Testis (tissue), 3 donors: Measurements from ENCODE around the gene GLI3. TPM values are rescaled to one million over a fixed set of nuclear protein-coding genes. Genes with fewer than 3 reads are reported as not detected.

Experiments
- DNase-seq: peaks from one replicate; pipeline ENCODE4 v3.0.0-alpha.2; 2019
- H3K27ac ChIP-seq, 2 donors: fragments of 200-600 bp; sonication (generic); one replicate each; pipeline ENCODE4 v1.5.1; 2019
- H3K27me3 ChIP-seq: fragments of 200-600 bp; sonication (generic); one replicate; pipeline ENCODE4 v1.5.1; 2019
- H3K36me3 ChIP-seq: fragments of 200-600 bp; sonication (generic); one replicate; pipeline ENCODE4 v1.5.1; 2017; ENCODE audit warnings: low read depth; ENCODE audit errors: missing control alignments
- H3K4me1 ChIP-seq: fragments of 200-600 bp; sonication (generic); one replicate; pipeline ENCODE4 v1.5.1; 2019
- H3K4me3 ChIP-seq, 2 donors: fragments of 200-600 bp; sonication (generic); one replicate each; pipeline ENCODE4 v1.5.1; 2017 to 2019
- H3K9me3 ChIP-seq: fragments of 200-600 bp; sonication (generic); one replicate; pipeline ENCODE4 v1.5.1; 2017
- CTCF ChIP-seq, 3 experiments: fragments of 450-650 bp in 2 of 3; fragments of 200-600 bp in 1 of 3; sonication (generic) in 1 of 3; IDR thresholded peaks; one replicate each; pipeline ENCODE4 v1.5.1; 2016 to 2019; ENCODE audit warnings: antibody characterized with exemption in 3 of 3, mild to moderate bottlenecking in 2 of 3, moderate library complexity in 1 of 3
- POLR2A ChIP-seq: fragments of 450-650 bp; IDR thresholded peaks from one replicate; pipeline ENCODE4 v1.6.1; 2017; ENCODE audit warnings: antibody characterized with exemption, mild to moderate bottlenecking, moderate library complexity
- WGBS, 2 donors: methylation state at CpG; one replicate each; pipeline ENCODE4 v1.1.5; 2018; 5-methylcytosine and 5-hydroxymethylcytosine counted together
- intact Hi-C: fragments of 100-400 bp; cut with DNase I; formaldehyde crosslinking; loops from one replicate; pipeline ENCODE4 v1.15.1; 2023; ENCODE audit warnings: low total_unique reads
- polyA plus RNA-seq: library from polyadenylated mRNA; stranded (reverse); fragments of 350-450 nt; fragmentation: Illumina TruSeq; extraction: RNeasy Lipid Tissue Mini Kit (QIAGEN cat#74804); gene quantifications from one replicate; pipeline ENCODE4 v1.2.3, GENCODE V29; 2014; ENCODE audit warnings: low read depth, low replicate concordance; ENCODE audit not compliant: insufficient read depth
- total RNA-seq, 2 donors: library from RNA; depleted of rRNA; stranded (reverse); fragments of >200 nt; gene quantifications; one replicate each; pipeline ENCODE4 v1.2.3, GENCODE V29; 2016

GLI3 gene
- total and polyA plus RNA-seq, 3 donors from 2014 or later = 3.8 to 7.3 (median 5.0) TPM

- intact Hi-C loops = no loop called here
- H3K27ac ChIP-seq = no peak overlapping the region
- TF ChIP-seq CTCF (IDR thresholded peaks at IDR 0.05) (no peak), POLR2A (no peak)
- H3K36me3 ChIP-seq = no peaks in the 10 kb centered on the region
- no peaks in the 10 kb centered on the region for H3K27me3 ChIP-seq
- no peaks in the 10 kb centered on the region for H3K4me1 ChIP-seq
- H3K4me3 ChIP-seq = no peak overlapping the region
- no peak for DNase-seq
- H3K9me3 ChIP-seq = no peaks in the 10 kb centered on the region
Measured at GRCh38 chr7:42208572-42208971, 28.4 kb downstream of the GLI3 start.

- intact Hi-C loops = no loop called here
- no peak overlapping the region for H3K4me3 ChIP-seq
- no peak overlapping the region for H3K27ac ChIP-seq
- no peaks in the 10 kb centered on the region for H3K9me3 ChIP-seq
- no peaks in the 10 kb centered on the region for H3K36me3 ChIP-seq
- WGBS, 2 donors = 79 to 89% methylated on average over 2 of the region's 2 CpGs
- no peak for TF ChIP-seq CTCF (IDR thresholded peaks at IDR 0.05)
- TF ChIP-seq POLR2A = no peak
- DNase-seq = no peak
- no peaks in the 10 kb centered on the region for H3K4me1 ChIP-seq
- H3K27me3 ChIP-seq = no peaks in the 10 kb centered on the region
Measured at GRCh38 chr7:42207420-42207819, 29.6 kb downstream of the GLI3 start.

- TF ChIP-seq POLR2A = no peak
- no peak for TF ChIP-seq CTCF (IDR thresholded peaks at IDR 0.05)
- DNase-seq = no peak
- intact Hi-C loops = no loop called here
Measured at GRCh38 chr7:42203336-42203735, 33.7 kb downstream of the GLI3 start.

GRCh38 chr7:42202601-42203000 is 34.4 kb downstream of the GLI3 start:
- no peak for DNase-seq
- 91 to 94% methylated on average over 4 of the region's 4 CpGs for WGBS, 2 donors
- Histone ChIP-seq H3K4me3 (no peak overlapping the region), H3K4me1 (no peaks in the 10 kb centered on the region), H3K27me3 (no peaks in the 10 kb centered on the region), H3K27ac (no peak overlapping the region), H3K9me3 (no peaks in the 10 kb centered on the region), H3K36me3 (no peaks in the 10 kb centered on the region)
- TF ChIP-seq POLR2A (no peak), CTCF (IDR thresholded peaks at IDR 0.05) (no peak)
- intact Hi-C loops = no loop called here

More at GRCh38 chr7:42203336-42203735, 33.7 kb downstream of the GLI3 start:
- H3K4me3 ChIP-seq = no peak overlapping the region
- no peaks in the 10 kb centered on the region for H3K9me3 ChIP-seq
- no peaks in the 10 kb centered on the region for H3K4me1 ChIP-seq
- H3K27ac ChIP-seq = no peak overlapping the region
- H3K36me3 ChIP-seq = no peaks in the 10 kb centered on the region
- no peaks in the 10 kb centered on the region for H3K27me3 ChIP-seq

- Histone ChIP-seq H3K36me3 (no peaks in the 10 kb centered on the region), H3K4me3 (no peak overlapping the region), H3K4me1 (no peaks in the 10 kb centered on the region), H3K27ac (no peak overlapping the region), H3K9me3 (no peaks in the 10 kb centered on the region), H3K27me3 (no peaks in the 10 kb centered on the region)
- TF ChIP-seq CTCF (IDR thresholded peaks at IDR 0.05) (no peak), POLR2A (no peak)
- intact Hi-C loops = no loop called here
- no peak for DNase-seq
- 89 to 91% methylated on average over 8 of the region's 8 CpGs for WGBS, 2 donors
Measured at GRCh38 chr7:42198974-42199668, 37.9 kb downstream of the GLI3 start.
